Upper lobe of left lung (tissue), 6 donors: ENCODE results near the gene NOLC1. TPM values are rescaled to one million over a fixed set of nuclear protein-coding genes. Genes with fewer than 3 reads are reported as not detected.

Experiments
- ATAC-seq, 2 donors: fragments of 200-7000 bp; cut with Tn5 transposase; one replicate each; pipeline ENCODE4 v1.9.1; 2022; ENCODE audit warnings: mild to moderate bottlenecking in 2 of 2, moderate library complexity in 2 of 2; ENCODE audit not compliant: low FRiP score in 2 of 2
- DNase-seq, 2 donors: peaks; one replicate each; pipeline ENCODE4 v3.0.0-alpha.2; 2019 to 2020
- H3K27ac ChIP-seq, 4 donors: fragments of 200-600 bp; sonication (generic); one replicate each; pipeline ENCODE4 v1.5.1; 2016 to 2019
- H3K27me3 ChIP-seq, 4 donors: fragments of 200-600 bp; sonication (generic); one replicate each; pipeline ENCODE4 v1.5.1; 2017 to 2019
- H3K36me3 ChIP-seq, 4 donors: fragments of 200-600 bp; sonication (generic); one replicate each; pipeline ENCODE4 v1.5.1; 2016 to 2019
- H3K4me1 ChIP-seq, 4 donors: fragments of 200-600 bp; sonication (generic); one replicate each; pipeline ENCODE4 v1.5.1; 2018 to 2019
- H3K4me3 ChIP-seq, 4 donors: fragments of 200-600 bp; sonication (generic); one replicate each; pipeline ENCODE4 v1.5.1; 2017 to 2019; ENCODE audit warnings: mild to moderate bottlenecking in 2 of 4, moderate library complexity in 1 of 4
- H3K9me3 ChIP-seq, 4 donors: fragments of 200-600 bp; sonication (generic); one replicate each; pipeline ENCODE4 v1.5.1; 2018 to 2019
- CTCF ChIP-seq, 6 experiments: fragments of 450-650 bp in 4 of 6; fragments of 200-600 bp in 2 of 6; sonication (generic) in 2 of 6; IDR thresholded peaks; one replicate each; pipeline ENCODE4 v1.5.1; 2016 to 2019; ENCODE audit warnings: antibody characterized with exemption in 6 of 6
- EP300 ChIP-seq, 4 donors: sonication (generic); formaldehyde crosslinking; IDR thresholded peaks; one replicate each; pipeline ENCODE4 v1.5.1; 2017; ENCODE audit warnings: antibody characterized with exemption in 4 of 4, control low read depth in 2 of 4
- POLR2A ChIP-seq, 4 donors: fragments of 450-650 bp; IDR thresholded peaks; one replicate each; pipeline ENCODE4 v1.5.1; 2016 to 2017; ENCODE audit warnings: antibody characterized with exemption in 4 of 4, mild to moderate bottlenecking in 2 of 4
- POLR2AphosphoS5 ChIP-seq, 2 donors: sonication (generic); formaldehyde crosslinking; IDR thresholded peaks; one replicate each; pipeline ENCODE4 v1.5.1; 2017; ENCODE audit warnings: antibody characterized with exemption in 2 of 2
- WGBS, 2 donors: methylation state at CpG; one replicate each; pipeline ENCODE4 v1.1.5; 2017 to 2018; 5-methylcytosine and 5-hydroxymethylcytosine counted together
- total RNA-seq, 6 donors: library from RNA; depleted of rRNA in 4 of 6; stranded (reverse); fragments of >200 nt in 4 of 6; gene quantifications; one replicate each; pipeline versions ENCODE4 v1.1.0 to v1.2.1, GENCODE V29; 2016 to 2021
- donor health status: DM: no; HTN: no; CAD: no; lungs with moderate emphysema.
- donor health status: DM: no; HTN: yes; CAD: no; lungs with severe emphysema.

Gene NOLC1
- total RNA-seq, 6 donors from 2014 or later, result 21.4 to 72.8 (median 44.3) TPM

GRCh38 chr10:102172288-102172687 lies 20.1 kb downstream of the NOLC1 start:
- Histone ChIP-seq H3K4me1 (peaks cover 3 to 10% (median 6%) of the 10 kb centered on the region in 4 donors), H3K27ac (no peak overlapping the region), H3K4me3 (no peak overlapping the region), H3K27me3 (no peaks in the 10 kb centered on the region), H3K36me3 (no peaks in the 10 kb centered on the region), H3K9me3 (no peaks in the 10 kb centered on the region)
- no peak for DNase-seq
- no peak for TF ChIP-seq EP300 (IDR thresholded peaks at IDR 0.05)
- no peak for TF ChIP-seq POLR2A (IDR thresholded peaks at IDR 0.05)
- TF ChIP-seq CTCF (IDR thresholded peaks at IDR 0.05), result no peak
- TF ChIP-seq POLR2AphosphoS5 (IDR thresholded peaks at IDR 0.05), result no peak
- 87 to 90% methylated on average over 8 of the region's 8 CpGs for WGBS, 2 donors
- no peak for ATAC-seq

- WGBS, 2 donors, result 49 to 50% methylated on average over 4 of the region's 4 CpGs
- no peaks in the 10 kb centered on the region for H3K9me3 ChIP-seq
- H3K4me1 ChIP-seq, result no peaks in the 10 kb centered on the region
- ATAC-seq (no peak), DNase-seq (no peak)
- no peak overlapping the region for H3K27ac ChIP-seq
- no peaks in the 10 kb centered on the region for H3K36me3 ChIP-seq
- H3K27me3 ChIP-seq, result no peaks in the 10 kb centered on the region
- TF ChIP-seq POLR2A (IDR thresholded peaks at IDR 0.05) (no peak), POLR2AphosphoS5 (IDR thresholded peaks at IDR 0.05) (no peak), EP300 (IDR thresholded peaks at IDR 0.05) (no peak), CTCF (IDR thresholded peaks at IDR 0.05) (no peak)
- no peak overlapping the region for H3K4me3 ChIP-seq
Observed at GRCh38 chr10:102175415-102175814, 23.2 kb downstream of the NOLC1 start.

- TF ChIP-seq CTCF (IDR thresholded peaks at IDR 0.05), result no peak
- no peak for TF ChIP-seq EP300 (IDR thresholded peaks at IDR 0.05)
- TF ChIP-seq POLR2AphosphoS5 (IDR thresholded peaks at IDR 0.05), result no peak
- TF ChIP-seq POLR2A (IDR thresholded peaks at IDR 0.05), result no peak
- H3K27ac ChIP-seq, result no peak overlapping the region
- no peak overlapping the region for H3K4me3 ChIP-seq
- no peaks in the 10 kb centered on the region for H3K36me3 ChIP-seq
- DNase-seq (no peak), ATAC-seq (no peak)
- H3K4me1 ChIP-seq, result peaks cover 0 to 10% (median 2%) of the 10 kb centered on the region in 4 donors
- no peaks in the 10 kb centered on the region for H3K9me3 ChIP-seq
- no peaks in the 10 kb centered on the region for H3K27me3 ChIP-seq
- WGBS, 2 donors, result 85 to 92% methylated on average over 2 of the region's 2 CpGs
Observed at GRCh38 chr10:102184606-102185005, 32.4 kb downstream of the NOLC1 start.

- TF ChIP-seq POLR2A (IDR thresholded peaks at IDR 0.05) (no peak), CTCF (IDR thresholded peaks at IDR 0.05) (no peak), POLR2AphosphoS5 (IDR thresholded peaks at IDR 0.05) (no peak), EP300 (IDR thresholded peaks at IDR 0.05) (no peak)
- no peak overlapping the region for H3K4me3 ChIP-seq
- no peaks in the 10 kb centered on the region for H3K27me3 ChIP-seq
- DNase-seq, result no peak
- H3K4me1 ChIP-seq, result peaks cover 0 to 11% (median 2%) of the 10 kb centered on the region in 4 donors
- WGBS, 2 donors, result 60 to 76% methylated on average over 2 of the region's 2 CpGs
- no peaks in the 10 kb centered on the region for H3K36me3 ChIP-seq
- no peak for ATAC-seq
- H3K9me3 ChIP-seq, result no peaks in the 10 kb centered on the region
- H3K27ac ChIP-seq, result no peak overlapping the region
Observed at GRCh38 chr10:102185272-102185671, 33.1 kb downstream of the NOLC1 start.

GRCh38 chr10:102185811-102186527 lies 33.8 kb downstream of the NOLC1 start:
- WGBS, 2 donors, result 74 to 80% methylated on average over 15 of the region's 15 CpGs
- no peak overlapping the region for H3K27ac ChIP-seq
- no peaks in the 10 kb centered on the region for H3K36me3 ChIP-seq
- H3K4me1 ChIP-seq, result peaks cover 0 to 11% (median 2%) of the 10 kb centered on the region in 4 donors
- H3K27me3 ChIP-seq, result no peaks in the 10 kb centered on the region
- no peak for ATAC-seq
- DNase-seq, result no peak
- TF ChIP-seq POLR2A (IDR thresholded peaks at IDR 0.05) (no peak), CTCF (IDR thresholded peaks at IDR 0.05) (no peak), EP300 (IDR thresholded peaks at IDR 0.05) (no peak), POLR2AphosphoS5 (IDR thresholded peaks at IDR 0.05) (no peak)
- peak overlapping the region in 2 of 4 donors; percentile 1 to 10 for H3K4me3 ChIP-seq
- H3K9me3 ChIP-seq, result no peaks in the 10 kb centered on the region
